Measurements from ENCODE around the gene PDAP1.
A peak's percentile ranks its signal among the peaks of the same experiment; 100 is the strongest.

PDAP1 gene

GRCh38 chr7:99452541-99452940 is 44.1 kb upstream of the PDAP1 start:
- TF ChIP-seq CTCF (IDR thresholded peaks at IDR 0.05; ENCODE audit: low read depth, low read length, missing control alignments) = no peak
- no peak for DNase-seq (ENCODE audit: low read depth)
- H3K4me3 ChIP-seq (ENCODE audit: low read depth, low read length) = no peak overlapping the region

- no peak for TF ChIP-seq CTCF (IDR thresholded peaks at IDR 0.05; ENCODE audit: low read depth, low read length, missing control alignments)
- no peak overlapping the region for H3K4me3 ChIP-seq (ENCODE audit: low read depth, low read length)
- DNase-seq (ENCODE audit: low read depth) = no peak
Observed at GRCh38 chr7:99451936-99452335, 43.5 kb upstream of the PDAP1 start.

- no peak overlapping the region for H3K4me3 ChIP-seq (ENCODE audit: low read depth, low read length)
- DNase-seq (ENCODE audit: low read depth) = no peak
- no peak for TF ChIP-seq CTCF (IDR thresholded peaks at IDR 0.05; ENCODE audit: low read depth, low read length, missing control alignments)
Observed at GRCh38 chr7:99449326-99449725, 40.9 kb upstream of the PDAP1 start.

GRCh38 chr7:99448855-99449254 is 40.5 kb upstream of the PDAP1 start:
- no peak overlapping the region for H3K4me3 ChIP-seq (ENCODE audit: low read depth, low read length)
- no peak for TF ChIP-seq CTCF (IDR thresholded peaks at IDR 0.05; ENCODE audit: low read depth, low read length, missing control alignments)
- no peak for DNase-seq (ENCODE audit: low read depth)

- no peak for TF ChIP-seq CTCF (IDR thresholded peaks at IDR 0.05; ENCODE audit: low read depth, low read length, missing control alignments)
- H3K4me3 ChIP-seq (ENCODE audit: low read depth, low read length) = no peak overlapping the region
- no peak for DNase-seq (ENCODE audit: low read depth)
Observed at GRCh38 chr7:99447943-99448342, 39.5 kb upstream of the PDAP1 start.

- TF ChIP-seq CTCF (IDR thresholded peaks at IDR 0.05; ENCODE audit: low read depth, low read length, missing control alignments) = no peak
- no peak overlapping the region for H3K4me3 ChIP-seq (ENCODE audit: low read depth, low read length)
- DNase-seq (ENCODE audit: low read depth) = no peak
Observed at GRCh38 chr7:99446096-99446495, 37.7 kb upstream of the PDAP1 start.

GRCh38 chr7:99440195-99440594 is 31.8 kb upstream of the PDAP1 start:
- no peak for DNase-seq (ENCODE audit: low read depth)
- TF ChIP-seq CTCF (IDR thresholded peaks at IDR 0.05; ENCODE audit: low read depth, low read length, missing control alignments) = no peak
- H3K4me3 ChIP-seq (ENCODE audit: low read depth, low read length) = peak overlapping the region; percentile 99; the same call in 1 of the 2 replicates

Measured in GM12864 (cell line).